Stomach (tissue), 9 donors: ENCODE results near the gene PDHX. TPM values are rescaled to one million over a fixed set of nuclear protein-coding genes. Genes with fewer than 3 reads are reported as not detected.

Experiments
- DNase-seq, 2 donors: peaks; one replicate each; pipeline versions ENCODE4 v3.0.0 to v3.0.0-alpha.2; 2013 to 2019
- H3K27ac ChIP-seq, 5 donors: fragments of 200-600 bp in 4 of 5; sonication (generic) in 4 of 5; one replicate each; pipeline ENCODE4 v1.5.1; 2013 to 2019; ENCODE audit warnings: mild to moderate bottlenecking in 1 of 5, moderate library complexity in 1 of 5
- H3K27me3 ChIP-seq, 3 donors: fragments of 200-600 bp; sonication (generic); one replicate each; pipeline ENCODE4 v1.5.1; 2017 to 2019; ENCODE audit warnings: mixed run types in 1 of 3
- H3K36me3 ChIP-seq, 4 donors: fragments of 200-600 bp; sonication (generic); 1 replicate in 3 of 4; 2 replicates in 1 of 4; pipeline ENCODE4 v1.5.1; 2016 to 2019
- H3K4me1 ChIP-seq, 4 donors: fragments of 200-600 bp; sonication (generic); one replicate each; pipeline ENCODE4 v1.5.1; 2016 to 2019
- H3K4me3 ChIP-seq, 4 donors: fragments of 200-600 bp; sonication (generic) in 3 of 4; one replicate each; pipeline ENCODE4 v1.5.1; 2016 to 2019; ENCODE audit warnings: mild to moderate bottlenecking in 1 of 4
- H3K9me3 ChIP-seq, 4 donors: fragments of 200-600 bp; sonication (generic); one replicate each; pipeline ENCODE4 v1.5.1; 2016 to 2019
- CTCF ChIP-seq, 7 experiments: fragments of 450-650 bp in 4 of 7; fragments of 200-600 bp in 3 of 7; sonication (generic) in 3 of 7; IDR thresholded peaks; one replicate each; pipeline ENCODE4 v1.5.1; 2016 to 2019; ENCODE audit warnings: antibody characterized with exemption in 7 of 7, control low read depth in 2 of 7, mild to moderate bottlenecking in 1 of 7
- EP300 ChIP-seq: sonication (generic); formaldehyde crosslinking; IDR thresholded peaks from one replicate; pipeline ENCODE4 v1.6.1; 2017; ENCODE audit warnings: antibody characterized with exemption
- POLR2A ChIP-seq, 4 donors: fragments of 450-650 bp; IDR thresholded peaks; one replicate each; pipeline ENCODE4 v1.6.1; 2016; ENCODE audit warnings: antibody characterized with exemption in 4 of 4, control low read depth in 2 of 4, mild to moderate bottlenecking in 1 of 4, moderate library complexity in 1 of 4
- POLR2AphosphoS5 ChIP-seq, 3 donors: sonication (generic); formaldehyde crosslinking; IDR thresholded peaks; one replicate each; pipeline ENCODE4 v1.6.1; 2016; ENCODE audit warnings: antibody characterized with exemption in 3 of 3
- WGBS, 5 donors: extraction: QIAGEN DNeasy Blood & Tissue Kit in 3 of 5; methylation state at CpG; one replicate each; pipeline versions ENCODE4 v1.1.5 to v1.1.7; 2013 to 2018; 5-methylcytosine and 5-hydroxymethylcytosine counted together
- intact Hi-C: fragments of 100-400 bp; cut with DNase I; formaldehyde crosslinking; loops from one replicate; pipeline ENCODE4 v1.15.1; 2023; ENCODE audit warnings: low total_unique reads
- polyA plus RNA-seq, 3 donors: library from polyadenylated mRNA; stranded (reverse); fragments of 200-250 nt; gene quantifications; one replicate each; pipeline ENCODE4 v1.2.3, GENCODE V29; 2013
- total RNA-seq, 5 donors: library from RNA; depleted of rRNA; stranded (reverse); fragments of >200 nt; gene quantifications; one replicate each; pipeline versions ENCODE4 v1.1.0 to v1.2.3, GENCODE V29; 2014 to 2016
- donor health status: healthy with polysubstance abuse.
- donor health status: Bipolar disorder and iron deficiency.
- donor health status: healthy.

PDHX gene
- total and polyA plus RNA-seq, 8 donors: 4.1 to 45.9 (median 23.3) TPM

GRCh38 chr11:34959770-34960169, 43.4 kb downstream of the PDHX start:
- no peak overlapping the region for H3K4me3 ChIP-seq
- peaks cover 0 to 27% (median 12%) of the 10 kb centered on the region in 4 donors for H3K36me3 ChIP-seq
- intact Hi-C loops: no loop called here
- no peak for TF ChIP-seq EP300
- no peak for TF ChIP-seq CTCF (IDR thresholded peaks at IDR 0.05)
- TF ChIP-seq POLR2A (IDR thresholded peaks at IDR 0.05): no peak
- TF ChIP-seq POLR2AphosphoS5 (IDR thresholded peaks at IDR 0.05): no peak
- H3K9me3 ChIP-seq: no peaks in the 10 kb centered on the region
- WGBS, 5 donors: 94 to 98% (median 97%) methylated on average over 1 of the region's 1 CpG
- no peaks in the 10 kb centered on the region for H3K27me3 ChIP-seq
- no peak overlapping the region for H3K27ac ChIP-seq
- peaks cover 0 to 27% (median 2%) of the 10 kb centered on the region in 4 donors for H3K4me1 ChIP-seq
- DNase-seq: no peak

GRCh38 chr11:34960277-34960676, 43.9 kb downstream of the PDHX start:
- Histone ChIP-seq H3K9me3 (no peaks in the 10 kb centered on the region), H3K27me3 (no peaks in the 10 kb centered on the region), H3K36me3 (peaks cover 0 to 29% (median 13%) of the 10 kb centered on the region in 4 donors), H3K4me1 (peaks cover 0 to 23% (median 0%) of the 10 kb centered on the region in 4 donors), H3K4me3 (no peak overlapping the region), H3K27ac (no peak overlapping the region)
- TF ChIP-seq POLR2AphosphoS5 (IDR thresholded peaks at IDR 0.05): no peak
- no peak for TF ChIP-seq POLR2A (IDR thresholded peaks at IDR 0.05)
- no peak for TF ChIP-seq EP300
- TF ChIP-seq CTCF (IDR thresholded peaks at IDR 0.05): no peak
- intact Hi-C loops: no loop called here
- DNase-seq: no peak
- 58 to 71% (median 63%) methylated on average over 4 of the region's 4 CpGs for WGBS, 5 donors

GRCh38 chr11:34962034-34962433, 45.6 kb downstream of the PDHX start:
- no peak for DNase-seq
- Histone ChIP-seq H3K36me3 (peaks cover 4 to 40% (median 23%) of the 10 kb centered on the region in 4 donors), H3K27ac (no peak overlapping the region), H3K27me3 (no peaks in the 10 kb centered on the region), H3K9me3 (no peaks in the 10 kb centered on the region), H3K4me3 (no peak overlapping the region), H3K4me1 (peaks cover 0 to 23% (median 0%) of the 10 kb centered on the region in 4 donors)
- TF ChIP-seq POLR2A (IDR thresholded peaks at IDR 0.05): no peak
- no peak for TF ChIP-seq CTCF (IDR thresholded peaks at IDR 0.05)
- intact Hi-C loops: no loop called here

- Histone ChIP-seq H3K27ac (no peak overlapping the region), H3K9me3 (no peaks in the 10 kb centered on the region), H3K36me3 (peaks cover 4 to 33% (median 26%) of the 10 kb centered on the region in 4 donors), H3K4me3 (no peak overlapping the region), H3K4me1 (peaks cover 0 to 23% (median 0%) of the 10 kb centered on the region in 4 donors), H3K27me3 (no peaks in the 10 kb centered on the region)
- intact Hi-C loops: no loop called here
- no peak for DNase-seq
- no peak for TF ChIP-seq EP300
- TF ChIP-seq CTCF (IDR thresholded peaks at IDR 0.05): no peak
- no peak for TF ChIP-seq POLR2A (IDR thresholded peaks at IDR 0.05)
- no peak for TF ChIP-seq POLR2AphosphoS5 (IDR thresholded peaks at IDR 0.05)
- 86 to 99% (median 96%) methylated on average over 5 of the region's 5 CpGs for WGBS, 5 donors
These were observed 46.9 kb downstream of the PDHX start for GRCh38 chr11:34963351-34963750.
